Left ventricle myocardium inferior (tissue), 1 donor: ENCODE measurements around the gene LITAF. TPM values are rescaled to one million over a fixed set of nuclear protein-coding genes. Genes with fewer than 3 reads are reported as not detected.

ENCODE experiments used
- DNase-seq: peaks from one replicate; pipeline ENCODE4 v3.0.0-alpha.2; 2020
- H3K27ac ChIP-seq: fragments of 200-600 bp; replicated peaks from 2 replicates; pipeline ENCODE4 v1.8.0; 2021
- H3K27me3 ChIP-seq: fragments of 200-600 bp; 2 replicates; pipeline ENCODE4 v1.8.0; 2021; ENCODE audit warnings: low read depth
- H3K36me3 ChIP-seq: fragments of 200-600 bp; 2 replicates; pipeline ENCODE4 v1.8.0; 2021
- H3K4me1 ChIP-seq: fragments of 200-600 bp; 2 replicates; pipeline ENCODE4 v1.8.0; 2021
- H3K4me3 ChIP-seq: fragments of 200-600 bp; 2 replicates; pipeline ENCODE4 v1.8.0; 2021; ENCODE audit warnings: mild to moderate bottlenecking, moderate library complexity
- H3K9me3 ChIP-seq: fragments of 200-600 bp; replicated peaks from 2 replicates; pipeline ENCODE4 v1.8.0; 2021
- intact Hi-C: fragments of 100-400 bp; cut with micrococcal nuclease; formaldehyde crosslinking; loops from one replicate; pipeline ENCODE4 v1.11.0; 2022
- total RNA-seq: library from RNA; stranded (reverse); fragmentation: NEBNext Ultra II Directional; extraction: Animal tissue kit (Norgen Biotek cat#: 25700); gene quantifications from one replicate; pipeline ENCODE4 v1.2.1, GENCODE V29; 2021
- TF ChIP-seq, protein P1 (sequence below): fragments of 200-600 bp; IDR thresholded peaks from 2 replicates; pipeline ENCODE4 v1.8.0; 2021; ENCODE audit warnings: antibody characterized with exemption, mild to moderate bottlenecking, borderline replicate concordance
- donor health status: DM: no; HTN: yes; CAD: no; lungs with severe emphysema.

Gene LITAF
- total RNA-seq, 1 donor from 2014 or later: 55.6 TPM

DNA sequence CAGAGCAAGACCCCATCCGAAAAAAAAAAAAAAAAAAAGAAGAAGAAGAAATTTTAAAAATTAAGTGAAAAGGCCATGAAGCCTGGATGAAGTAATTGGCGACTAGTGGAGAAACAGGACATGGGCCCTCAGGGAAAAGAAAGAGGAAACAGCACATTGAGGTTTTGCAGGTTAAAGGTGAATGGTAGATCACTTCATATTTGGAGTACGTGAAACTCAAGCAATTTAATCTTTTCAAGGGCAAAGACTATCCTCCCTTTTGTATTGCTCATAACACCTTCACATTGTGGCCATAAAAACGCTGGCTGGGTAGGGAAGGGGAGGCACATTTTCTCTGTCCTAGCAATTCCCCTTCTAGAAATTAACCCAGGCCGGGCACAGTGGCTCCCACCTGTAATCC lies 53.1 kb downstream of the LITAF start:
- H3K4me3 ChIP-seq: no peak overlapping the region
- H3K4me1 ChIP-seq: no peaks in the 10 kb centered on the region
- no peaks in the 10 kb centered on the region for H3K9me3 ChIP-seq
- intact Hi-C loops: loop anchor here (5.0 to 10.0 kb wide), 2 partner anchors 109 to 181 kb away; no protein-coding TSS in a partner anchor
- H3K27me3 ChIP-seq: peaks cover 5% of the 10 kb centered on the region
- no peak for DNase-seq
- TF ChIP-seq, protein P1, sequence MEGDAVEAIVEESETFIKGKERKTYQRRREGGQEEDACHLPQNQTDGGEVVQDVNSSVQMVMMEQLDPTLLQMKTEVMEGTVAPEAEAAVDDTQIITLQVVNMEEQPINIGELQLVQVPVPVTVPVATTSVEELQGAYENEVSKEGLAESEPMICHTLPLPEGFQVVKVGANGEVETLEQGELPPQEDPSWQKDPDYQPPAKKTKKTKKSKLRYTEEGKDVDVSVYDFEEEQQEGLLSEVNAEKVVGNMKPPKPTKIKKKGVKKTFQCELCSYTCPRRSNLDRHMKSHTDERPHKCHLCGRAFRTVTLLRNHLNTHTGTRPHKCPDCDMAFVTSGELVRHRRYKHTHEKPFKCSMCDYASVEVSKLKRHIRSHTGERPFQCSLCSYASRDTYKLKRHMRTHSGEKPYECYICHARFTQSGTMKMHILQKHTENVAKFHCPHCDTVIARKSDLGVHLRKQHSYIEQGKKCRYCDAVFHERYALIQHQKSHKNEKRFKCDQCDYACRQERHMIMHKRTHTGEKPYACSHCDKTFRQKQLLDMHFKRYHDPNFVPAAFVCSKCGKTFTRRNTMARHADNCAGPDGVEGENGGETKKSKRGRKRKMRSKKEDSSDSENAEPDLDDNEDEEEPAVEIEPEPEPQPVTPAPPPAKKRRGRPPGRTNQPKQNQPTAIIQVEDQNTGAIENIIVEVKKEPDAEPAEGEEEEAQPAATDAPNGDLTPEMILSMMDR: no peak
- H3K36me3 ChIP-seq: no peaks in the 10 kb centered on the region
- no peak overlapping the region for H3K27ac ChIP-seq

DNA sequence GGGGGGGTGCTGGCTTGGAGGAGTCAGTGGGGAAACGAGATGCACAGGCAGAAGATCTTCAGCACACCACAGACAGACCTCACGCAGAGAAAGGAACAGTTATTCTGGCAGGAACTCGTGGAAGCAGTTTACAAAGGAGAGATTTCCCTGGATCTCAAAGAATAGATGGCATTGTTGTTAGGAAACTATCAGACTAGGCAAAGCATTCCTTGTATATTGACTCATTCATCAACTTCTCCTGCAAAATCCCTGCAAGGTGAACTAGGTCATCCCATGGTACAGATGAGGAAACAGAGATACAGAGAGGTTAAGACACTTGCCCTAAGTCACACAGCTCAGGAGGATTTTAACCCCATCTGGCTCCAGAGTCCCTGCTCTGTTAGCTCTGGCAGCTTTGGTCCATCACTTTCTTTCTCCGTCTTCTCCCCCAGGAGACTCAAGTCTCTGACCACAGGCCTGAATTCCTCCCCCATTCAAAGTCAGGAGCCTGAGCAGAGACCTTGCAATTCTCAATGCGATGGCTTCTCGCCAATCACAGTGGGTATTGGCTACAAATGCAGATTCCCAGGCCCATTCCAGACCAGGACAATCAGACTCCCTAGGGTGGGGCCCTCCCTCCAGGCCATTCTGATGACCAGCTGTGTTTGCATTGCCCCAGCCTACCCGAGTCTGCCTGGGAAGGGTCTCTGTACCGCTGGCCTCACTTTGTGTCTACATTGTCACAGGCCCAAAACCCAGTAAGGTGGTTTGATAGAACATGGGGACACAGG lies 56.4 kb downstream of the LITAF start:
- H3K4me3 ChIP-seq: no peak overlapping the region
- TF ChIP-seq, protein P1: no peak
- intact Hi-C loops: loop anchor here (5.0 to 10.0 kb wide), 2 partner anchors 112 to 184 kb away; no protein-coding TSS in a partner anchor
- no peaks in the 10 kb centered on the region for H3K36me3 ChIP-seq
- peaks cover 33% of the 10 kb centered on the region for H3K27me3 ChIP-seq
- H3K4me1 ChIP-seq: peaks cover 4% of the 10 kb centered on the region
- H3K9me3 ChIP-seq: no peaks in the 10 kb centered on the region
- DNase-seq: no peak
- no peak overlapping the region for H3K27ac ChIP-seq

GRCh38 chr16:11529285-11529684 lies 57.4 kb downstream of the LITAF start:
- peaks cover 4% of the 10 kb centered on the region for H3K4me1 ChIP-seq
- DNase-seq: no peak
- intact Hi-C loops: no loop called here

DNA sequence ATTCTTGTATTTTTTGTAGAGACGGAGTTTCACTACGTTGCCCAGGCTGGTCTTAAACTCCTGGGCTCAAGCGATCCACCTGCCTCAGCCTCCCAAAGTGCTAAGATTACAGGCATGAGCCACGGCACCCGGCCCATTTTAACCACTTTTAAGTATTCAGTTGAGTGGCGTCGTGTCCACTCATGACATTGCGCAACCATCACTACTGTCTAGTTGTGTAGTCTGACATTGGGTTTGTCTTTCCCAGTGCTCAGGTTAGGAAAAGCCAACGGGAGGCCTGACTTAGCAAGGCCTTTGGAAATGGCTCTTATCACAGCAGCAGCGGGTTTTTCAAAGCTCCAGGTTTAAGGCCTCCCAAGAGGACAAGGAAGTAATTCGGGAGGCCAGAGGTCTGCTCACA lies 58.7 kb downstream of the LITAF start:
- TF ChIP-seq, protein P1: no peak
- Histone ChIP-seq H3K27me3 (peaks cover 45% of the 10 kb centered on the region), H3K9me3 (no peaks in the 10 kb centered on the region), H3K4me1 (peaks cover 4% of the 10 kb centered on the region), H3K27ac (no peak overlapping the region), H3K36me3 (no peaks in the 10 kb centered on the region), H3K4me3 (no peak overlapping the region)
- no peak for DNase-seq
- intact Hi-C loops: no loop called here

More at GRCh38 chr16:11529285-11529684, 57.4 kb downstream of the LITAF start:
- Histone ChIP-seq H3K27ac (no peak overlapping the region), H3K9me3 (no peaks in the 10 kb centered on the region), H3K36me3 (no peaks in the 10 kb centered on the region), H3K27me3 (peaks cover 44% of the 10 kb centered on the region), H3K4me3 (no peak overlapping the region)
- TF ChIP-seq, protein P1: no peak

GRCh38 chr16:11526655-11527350 lies 59.9 kb downstream of the LITAF start:
- intact Hi-C loops: no loop called here
- no peak for DNase-seq
- Histone ChIP-seq H3K36me3 (no peaks in the 10 kb centered on the region), H3K4me1 (peaks cover 4% of the 10 kb centered on the region), H3K9me3 (peaks cover 2% of the 10 kb centered on the region), H3K27me3 (peaks cover 45% of the 10 kb centered on the region), H3K27ac (no peak overlapping the region), H3K4me3 (no peak overlapping the region)
- TF ChIP-seq, protein P1: no peak
